Liver (tissue), 9 donors: Measurements from ENCODE around the gene TCF12. TPM values are rescaled to one million over a fixed set of nuclear protein-coding genes. Genes with fewer than 3 reads are reported as not detected.

Source experiments
- DNase-seq: peaks from one replicate; pipeline ENCODE4 v3.0.0-alpha.2; 2017; ENCODE audit warnings: low spot score
- H3K27ac ChIP-seq, 2 donors: one replicate each; pipeline ENCODE4 v1.7.0; 2013; ENCODE audit warnings: inconsistent platforms in 2 of 2, low read length in 2 of 2, control low read depth in 1 of 2, low read depth in 1 of 2, mild to moderate bottlenecking in 1 of 2
- H3K27me3 ChIP-seq, 4 donors: one replicate each; pipeline versions ENCODE4 v1.6.1 to v1.7.0; 2013; ENCODE audit warnings: low read length in 3 of 4, inconsistent platforms in 1 of 4, mild to moderate bottlenecking in 1 of 4, moderate library complexity in 1 of 4; ENCODE audit not compliant: control insufficient read depth in 4 of 4, insufficient read depth in 4 of 4
- H3K36me3 ChIP-seq, 4 donors: one replicate each; pipeline versions ENCODE4 v1.6.1 to v1.7.0; 2013; ENCODE audit warnings: low read length in 3 of 4, mild to moderate bottlenecking in 3 of 4, low read depth in 1 of 4, moderate library complexity in 1 of 4; ENCODE audit not compliant: control insufficient read depth in 4 of 4, insufficient read depth in 3 of 4
- H3K4me1 ChIP-seq, 4 donors: one replicate each; pipeline versions ENCODE4 v1.6.1 to v1.7.0; 2013; ENCODE audit warnings: low read length in 3 of 4, mild to moderate bottlenecking in 3 of 4, moderate library complexity in 1 of 4; ENCODE audit not compliant: control insufficient read depth in 4 of 4, insufficient read depth in 4 of 4
- H3K4me3 ChIP-seq, 3 donors: one replicate each; pipeline versions ENCODE4 v1.6.1 to v1.7.0; 2013; ENCODE audit warnings: low read length in 3 of 3, control low read depth in 1 of 3, low read depth in 1 of 3, mild to moderate bottlenecking in 1 of 3
- H3K9ac ChIP-seq, 2 donors: one replicate each; pipeline ENCODE4 v1.7.0; 2013; ENCODE audit warnings: low read length in 2 of 2, mild to moderate bottlenecking in 2 of 2, moderate library complexity in 2 of 2, control low read depth in 1 of 2, low read depth in 1 of 2
- H3K9me3 ChIP-seq, 4 donors: one replicate each; pipeline versions ENCODE4 v1.6.1 to v1.7.0; 2013; ENCODE audit warnings: low read length in 3 of 4; ENCODE audit not compliant: control insufficient read depth in 4 of 4
- EGR1 ChIP-seq, 2 donors: IDR thresholded peaks; 2 replicates each; pipeline ENCODE4 v1.6.1; 2016 to 2018; ENCODE audit warnings: antibody characterized with exemption in 2 of 2, low read depth in 2 of 2
- FOXA1 ChIP-seq: IDR thresholded peaks from 2 replicates; pipeline ENCODE4 v1.6.1; 2016; ENCODE audit warnings: antibody characterized with exemption
- HNF4A ChIP-seq, 2 donors: conservative IDR thresholded peaks; 2 replicates each; pipeline ENCODE4 v1.6.1; 2016; ENCODE audit warnings: antibody characterized with exemption in 2 of 2, mild to moderate bottlenecking in 2 of 2
- NR2F2 ChIP-seq: IDR thresholded peaks from 2 replicates; pipeline ENCODE4 v1.6.1; 2016; ENCODE audit warnings: antibody characterized with exemption
- TAF1 ChIP-seq: conservative IDR thresholded peaks from 2 replicates; pipeline ENCODE4 v1.6.1; 2016; ENCODE audit warnings: antibody characterized with exemption, mild to moderate bottlenecking
- WGBS: extraction: QIAGEN DNeasy Blood & Tissue Kit; methylation state at CpG from one replicate; pipeline ENCODE4 v1.1.7; 2013; 5-methylcytosine and 5-hydroxymethylcytosine counted together
- polyA plus RNA-seq, 2 donors: library from polyadenylated mRNA; stranded (reverse) in 1 of 2; unstranded in 1 of 2; fragments of 200-250 nt in 1 of 2; fragments of >200 nt in 1 of 2; fragmentation: Nextera tagmentation in 1 of 2; extraction: Ambion mirVana in 1 of 2; gene quantifications; one replicate each; pipeline versions ENCODE4 v1.2.1 to v1.2.3, GENCODE V29; 2013 to 2015
- total RNA-seq, 2 donors: library from RNA; depleted of rRNA; stranded (reverse); fragments of >200 nt; gene quantifications; one replicate each; pipeline ENCODE4 v1.2.3, GENCODE V29; 2014
- TF ChIP-seq, protein P1 (sequence below): IDR thresholded peaks from 2 replicates; pipeline ENCODE4 v1.6.1; 2016; ENCODE audit warnings: antibody characterized with exemption, mild to moderate bottlenecking
- TF ChIP-seq, protein P2 (sequence below): IDR thresholded peaks from 2 replicates; pipeline ENCODE4 v1.6.1; 2016; ENCODE audit warnings: antibody characterized with exemption
- donor health status: healthy.
- donor health status: healthy.
- donor health status: healthy.
- donor health status: healthy.
- donor health status: healthy.

TCF12 gene
- total and polyA plus RNA-seq, 4 donors, result 8.7 to 38.3 (median 22.3) TPM

GRCh38 chr15:57237676-57238075 lies 319.2 kb downstream of the TCF12 start:
- no peak overlapping the region for H3K27ac ChIP-seq
- no peak overlapping the region for H3K4me3 ChIP-seq
- no peak for DNase-seq
- no peak for TF ChIP-seq FOXA1
- TF ChIP-seq HNF4A (conservative IDR thresholded peaks at IDR 0.05), result peak in 1 of 2 donors; percentile 15
- H3K4me1 ChIP-seq, result peaks cover 0 to 8% (median 2%) of the 10 kb centered on the region in 4 donors
- H3K9ac ChIP-seq, result no peak overlapping the region
- peaks cover 0 to 18% (median 11%) of the 10 kb centered on the region in 4 donors for H3K36me3 ChIP-seq
- H3K27me3 ChIP-seq, result no peaks in the 10 kb centered on the region
- no peaks in the 10 kb centered on the region for H3K9me3 ChIP-seq
- 30% methylated on average over 1 of the region's 1 CpG for WGBS

GRCh38 chr15:57245130-57245529 lies 326.7 kb downstream of the TCF12 start:
- H3K4me1 ChIP-seq, result no peaks in the 10 kb centered on the region
- WGBS, result 48% methylated on average over 3 of the region's 3 CpGs
- no peak overlapping the region for H3K4me3 ChIP-seq
- no peak for DNase-seq
- no peak overlapping the region for H3K27ac ChIP-seq
- no peaks in the 10 kb centered on the region for H3K27me3 ChIP-seq
- peaks cover 0 to 14% (median 4%) of the 10 kb centered on the region in 4 donors for H3K36me3 ChIP-seq
- peak; percentile 51 for TF ChIP-seq NR2F2
- no peak for TF ChIP-seq TAF1
- TF ChIP-seq, protein P1, sequence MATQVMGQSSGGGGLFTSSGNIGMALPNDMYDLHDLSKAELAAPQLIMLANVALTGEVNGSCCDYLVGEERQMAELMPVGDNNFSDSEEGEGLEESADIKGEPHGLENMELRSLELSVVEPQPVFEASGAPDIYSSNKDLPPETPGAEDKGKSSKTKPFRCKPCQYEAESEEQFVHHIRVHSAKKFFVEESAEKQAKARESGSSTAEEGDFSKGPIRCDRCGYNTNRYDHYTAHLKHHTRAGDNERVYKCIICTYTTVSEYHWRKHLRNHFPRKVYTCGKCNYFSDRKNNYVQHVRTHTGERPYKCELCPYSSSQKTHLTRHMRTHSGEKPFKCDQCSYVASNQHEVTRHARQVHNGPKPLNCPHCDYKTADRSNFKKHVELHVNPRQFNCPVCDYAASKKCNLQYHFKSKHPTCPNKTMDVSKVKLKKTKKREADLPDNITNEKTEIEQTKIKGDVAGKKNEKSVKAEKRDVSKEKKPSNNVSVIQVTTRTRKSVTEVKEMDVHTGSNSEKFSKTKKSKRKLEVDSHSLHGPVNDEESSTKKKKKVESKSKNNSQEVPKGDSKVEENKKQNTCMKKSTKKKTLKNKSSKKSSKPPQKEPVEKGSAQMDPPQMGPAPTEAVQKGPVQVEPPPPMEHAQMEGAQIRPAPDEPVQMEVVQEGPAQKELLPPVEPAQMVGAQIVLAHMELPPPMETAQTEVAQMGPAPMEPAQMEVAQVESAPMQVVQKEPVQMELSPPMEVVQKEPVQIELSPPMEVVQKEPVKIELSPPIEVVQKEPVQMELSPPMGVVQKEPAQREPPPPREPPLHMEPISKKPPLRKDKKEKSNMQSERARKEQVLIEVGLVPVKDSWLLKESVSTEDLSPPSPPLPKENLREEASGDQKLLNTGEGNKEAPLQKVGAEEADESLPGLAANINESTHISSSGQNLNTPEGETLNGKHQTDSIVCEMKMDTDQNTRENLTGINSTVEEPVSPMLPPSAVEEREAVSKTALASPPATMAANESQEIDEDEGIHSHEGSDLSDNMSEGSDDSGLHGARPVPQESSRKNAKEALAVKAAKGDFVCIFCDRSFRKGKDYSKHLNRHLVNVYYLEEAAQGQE, result no peak
- H3K9me3 ChIP-seq, result no peaks in the 10 kb centered on the region
- H3K9ac ChIP-seq, result no peak overlapping the region

- Histone ChIP-seq H3K27me3 (no peaks in the 10 kb centered on the region), H3K9me3 (no peaks in the 10 kb centered on the region), H3K27ac (no peak overlapping the region), H3K4me3 (no peak overlapping the region), H3K9ac (no peak overlapping the region), H3K36me3 (peaks cover 0 to 14% (median 4%) of the 10 kb centered on the region in 4 donors), H3K4me1 (no peaks in the 10 kb centered on the region)
- TF ChIP-seq, protein P2, sequence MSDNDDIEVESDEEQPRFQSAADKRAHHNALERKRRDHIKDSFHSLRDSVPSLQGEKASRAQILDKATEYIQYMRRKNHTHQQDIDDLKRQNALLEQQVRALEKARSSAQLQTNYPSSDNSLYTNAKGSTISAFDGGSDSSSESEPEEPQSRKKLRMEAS, result no peak
- TF ChIP-seq TAF1 (no peak), NR2F2 (no peak)
- WGBS, result 91% methylated on average over 1 of the region's 1 CpG
- DNase-seq, result no peak
These were observed 327.3 kb downstream of the TCF12 start for GRCh38 chr15:57245714-57246113.

GRCh38 chr15:57248074-57248473 lies 329.6 kb downstream of the TCF12 start:
- Histone ChIP-seq H3K4me3 (no peak overlapping the region), H3K9ac (no peak overlapping the region), H3K27ac (no peak overlapping the region), H3K9me3 (no peaks in the 10 kb centered on the region), H3K27me3 (no peaks in the 10 kb centered on the region), H3K4me1 (no peaks in the 10 kb centered on the region), H3K36me3 (peaks cover 2 to 14% (median 9%) of the 10 kb centered on the region in 4 donors)
- WGBS, result 98% methylated on average over 1 of the region's 1 CpG
- DNase-seq, result no peak
- no peak for TF ChIP-seq NR2F2
- TF ChIP-seq EGR1 (IDR thresholded peaks at IDR 0.05; ENCODE audit: low read depth in 2 of 2), result no peak
- TF ChIP-seq, protein P1, result no peak
